GM13977 (cell line): ENCODE measurements around the gene CCDC63.

ENCODE experiments used
- DNase-seq: peaks from one replicate; pipeline ENCODE4 v3.0.0; 2012; ENCODE audit warnings: low spot score
- in situ Hi-C: fragments of 300-500 bp; cut with MboI; formaldehyde crosslinking; loops from one replicate; pipeline ENCODE4 v1.12.0; 2022; ENCODE audit warnings: low sequenced_read_pairs, low pct_unique_long_range_greater_than_20kb, mixed read lengths, inconsistent platforms; ENCODE audit not compliant: unreplicated experiment
- TF ChIP-seq, protein P1 (sequence below): IDR thresholded peaks from 2 replicates; pipeline ENCODE4 v1.5.1; 2012; ENCODE audit warnings: mild to moderate bottlenecking, control low read depth; ENCODE audit not compliant: insufficient read depth; ENCODE audit errors: extremely low read depth, missing control alignments

The CCDC63 gene

DNA sequence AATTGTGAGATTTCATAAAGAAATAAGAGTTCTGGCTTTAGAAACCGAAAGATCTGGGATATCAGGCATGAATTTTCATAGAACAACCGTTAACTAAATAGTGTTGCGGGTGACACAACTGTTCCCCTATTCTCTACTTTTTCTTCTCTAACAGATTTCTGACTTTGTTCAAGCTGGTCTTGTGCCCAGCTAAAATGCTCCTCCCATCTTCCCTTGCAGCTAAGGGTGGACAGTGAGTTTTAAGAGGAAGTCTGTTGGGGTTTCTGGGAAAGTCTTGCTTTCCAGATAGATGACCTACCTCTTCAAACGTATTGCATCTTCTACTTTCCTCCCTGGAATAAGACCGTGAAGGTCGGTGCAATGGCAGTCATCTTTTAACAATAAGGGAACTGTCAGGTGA, 18.7 kb downstream of the CCDC63 start:
- no peak for DNase-seq
- TF ChIP-seq, protein P1, sequence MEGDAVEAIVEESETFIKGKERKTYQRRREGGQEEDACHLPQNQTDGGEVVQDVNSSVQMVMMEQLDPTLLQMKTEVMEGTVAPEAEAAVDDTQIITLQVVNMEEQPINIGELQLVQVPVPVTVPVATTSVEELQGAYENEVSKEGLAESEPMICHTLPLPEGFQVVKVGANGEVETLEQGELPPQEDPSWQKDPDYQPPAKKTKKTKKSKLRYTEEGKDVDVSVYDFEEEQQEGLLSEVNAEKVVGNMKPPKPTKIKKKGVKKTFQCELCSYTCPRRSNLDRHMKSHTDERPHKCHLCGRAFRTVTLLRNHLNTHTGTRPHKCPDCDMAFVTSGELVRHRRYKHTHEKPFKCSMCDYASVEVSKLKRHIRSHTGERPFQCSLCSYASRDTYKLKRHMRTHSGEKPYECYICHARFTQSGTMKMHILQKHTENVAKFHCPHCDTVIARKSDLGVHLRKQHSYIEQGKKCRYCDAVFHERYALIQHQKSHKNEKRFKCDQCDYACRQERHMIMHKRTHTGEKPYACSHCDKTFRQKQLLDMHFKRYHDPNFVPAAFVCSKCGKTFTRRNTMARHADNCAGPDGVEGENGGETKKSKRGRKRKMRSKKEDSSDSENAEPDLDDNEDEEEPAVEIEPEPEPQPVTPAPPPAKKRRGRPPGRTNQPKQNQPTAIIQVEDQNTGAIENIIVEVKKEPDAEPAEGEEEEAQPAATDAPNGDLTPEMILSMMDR, result no peak
- in situ Hi-C loops, result no loop called here

DNA sequence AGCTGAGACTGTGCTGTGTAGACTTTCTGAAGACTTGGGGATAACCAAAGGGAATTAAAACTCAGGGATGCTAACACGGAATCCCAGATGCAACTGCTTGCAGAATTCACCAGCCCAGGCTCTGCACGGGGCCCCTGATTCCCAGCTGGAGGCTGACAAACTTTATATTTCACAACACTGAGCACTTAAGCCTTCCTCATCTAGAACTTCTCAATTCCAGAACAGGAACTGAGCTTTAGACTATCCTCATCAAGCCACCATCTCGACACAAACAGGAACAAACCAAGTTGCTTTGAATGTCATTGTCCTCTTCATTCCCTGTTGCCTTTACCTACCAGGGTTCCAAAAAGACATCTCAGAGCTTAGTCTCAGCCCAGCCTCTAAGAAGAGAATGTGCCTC, 22.2 kb downstream of the CCDC63 start:
- DNase-seq, result no peak
- TF ChIP-seq, protein P1, result no peak
- in situ Hi-C loops, result no loop called here

DNA sequence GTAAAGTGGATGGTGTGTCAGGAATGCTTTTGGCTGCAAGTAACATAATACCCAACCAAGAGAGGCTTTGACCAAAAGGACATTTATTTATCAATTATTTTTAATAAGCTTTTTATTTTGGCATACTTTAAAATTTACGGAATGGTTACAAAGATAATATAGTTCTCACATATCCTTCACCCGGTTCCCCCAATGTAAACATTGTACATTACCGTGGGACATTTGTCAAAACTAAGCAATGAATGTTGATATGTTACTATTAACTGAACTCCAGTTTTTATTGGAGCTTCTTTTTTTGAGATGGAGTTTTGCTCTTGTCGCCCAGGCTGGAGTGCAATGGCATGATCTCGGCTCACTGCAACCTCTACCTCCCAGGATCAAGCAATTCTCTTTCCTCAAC, 23.0 kb downstream of the CCDC63 start:
- TF ChIP-seq, protein P1, result no peak
- no peak for DNase-seq
- in situ Hi-C loops, result no loop called here

DNA sequence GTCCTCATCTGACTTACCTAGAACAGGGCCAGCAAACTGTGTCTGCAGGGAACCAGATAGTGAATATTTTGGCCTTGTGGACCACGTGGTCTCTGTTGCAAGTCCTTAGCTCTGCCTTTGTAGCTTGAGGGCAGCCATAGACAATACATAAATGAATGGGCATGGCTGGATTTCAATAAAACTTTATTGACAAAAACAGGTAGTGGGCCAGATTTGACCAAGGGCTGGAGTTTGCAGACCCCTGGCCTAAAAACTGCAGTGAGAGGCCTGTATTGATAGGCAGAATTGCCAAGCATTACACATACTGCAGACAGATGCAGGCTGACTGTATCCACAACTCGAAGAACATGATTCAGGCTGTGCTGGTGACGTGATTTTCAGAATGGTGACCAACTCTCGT, 25.3 kb downstream of the CCDC63 start:
- in situ Hi-C loops, result no loop called here
- TF ChIP-seq, protein P1, result no peak
- DNase-seq, result no peak

DNA sequence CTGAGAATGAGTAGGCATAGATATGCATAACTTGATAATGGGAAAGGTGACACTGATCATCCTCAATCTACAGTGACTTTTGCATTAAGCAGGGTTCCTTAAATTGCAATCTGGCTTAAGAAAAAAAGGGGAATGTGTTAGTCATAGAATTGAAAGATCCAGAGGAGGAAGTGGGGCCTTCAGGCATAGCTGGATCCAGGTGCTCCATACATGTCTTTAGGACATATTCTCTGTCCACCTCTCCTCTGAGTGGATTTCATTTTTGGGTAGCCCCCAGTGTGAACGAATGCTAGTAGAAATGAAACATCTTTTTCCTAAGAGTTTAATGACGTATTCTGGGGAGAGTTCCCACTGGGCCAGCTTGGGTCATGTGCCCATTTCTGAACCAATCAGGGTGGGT, 27.6 kb downstream of the CCDC63 start:
- TF ChIP-seq, protein P1, result no peak
- in situ Hi-C loops, result no loop called here
- DNase-seq, result no peak

DNA sequence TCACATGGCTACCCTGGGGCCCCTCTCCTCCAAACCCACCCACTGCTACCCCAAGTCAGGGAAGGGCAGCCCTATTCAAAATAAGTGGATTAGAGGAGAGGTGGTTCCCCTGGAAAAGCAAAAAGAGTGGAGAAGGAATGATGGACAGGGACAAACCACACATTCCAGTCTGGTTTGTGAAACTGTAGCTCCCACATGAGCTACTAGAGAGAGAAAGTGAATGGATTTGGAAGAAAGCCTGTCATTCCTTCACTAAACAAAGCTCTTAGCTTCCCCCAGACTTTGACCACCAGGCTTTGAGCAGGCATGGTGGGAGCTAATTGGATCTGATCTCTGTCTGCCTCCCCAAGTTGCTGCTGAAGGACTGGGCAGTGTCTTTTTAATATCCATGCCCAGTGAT, 28.0 kb downstream of the CCDC63 start:
- DNase-seq, result no peak
- TF ChIP-seq, protein P1, result no peak
- in situ Hi-C loops, result no loop called here

DNA sequence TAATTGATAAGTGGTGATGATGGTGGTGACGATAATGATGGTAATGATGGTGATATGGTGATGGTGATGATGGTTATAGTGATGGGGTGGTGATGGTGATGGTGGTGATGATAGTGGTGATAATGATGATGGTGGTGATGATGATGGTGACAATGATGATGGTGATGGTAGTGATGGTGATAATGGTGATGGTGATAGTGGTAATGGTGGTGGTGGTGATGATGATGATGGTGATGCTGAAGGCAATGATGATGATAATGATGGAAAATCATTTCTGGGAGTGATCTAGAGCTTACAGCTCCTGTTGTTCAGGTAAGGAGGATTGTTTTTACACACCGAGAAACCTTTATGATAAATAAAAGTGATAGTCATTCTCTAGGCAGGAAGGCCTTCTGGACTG, 33.9 kb downstream of the CCDC63 start:
- TF ChIP-seq, protein P1, result no peak
- in situ Hi-C loops, result no loop called here
- no peak for DNase-seq
